GM10248 (cell line): ENCODE data around the gene GYS2.
"Not testable (repeated sequence)": the region's sequence is repeated elsewhere in the genome, so short reads cannot be mapped to it uniquely, and the experiment has no call there.

Experiments used
- CTCF ChIA-PET: fragments of 300-600 bp; sonication (Branson Sonifier 250); formaldehyde crosslinking; extraction: SDS; loops from one replicate; lab custom pipeline; 2021; ENCODE audit warnings: antibody characterized with exemption; lab: Yijun Ruan, JAX
- POLR2A ChIA-PET: fragments of 350-650 bp; sonication (Branson Sonifier 250); formaldehyde crosslinking; extraction: SDS; loops from one replicate; lab custom pipeline; 2020; ENCODE audit warnings: antibody characterized with exemption; lab: Yijun Ruan, JAX
- DNase-seq: peaks from one replicate; pipeline ENCODE4 v3.0.0; 2012; ENCODE audit errors: extremely low spot score
- CTCF ChIP-seq: IDR thresholded peaks from 2 replicates; pipeline ENCODE4 v1.5.1; 2012; ENCODE audit warnings: mild to moderate bottlenecking, low read depth; ENCODE audit errors: extremely low read depth, missing control alignments, control extremely low read depth

GYS2 gene

GRCh38 chr12:21585485-21585884 lies 19.2 kb downstream of the GYS2 start:
- no peak for TF ChIP-seq CTCF
- no peak for DNase-seq
- POLR2A ChIA-PET: no interaction called here
- CTCF ChIA-PET: no interaction called here

GRCh38 chr12:21584403-21585182 lies 20.1 kb downstream of the GYS2 start:
- CTCF ChIA-PET, POLR2A ChIA-PET, DNase-seq: not testable (repeated sequence)

- no peak for TF ChIP-seq CTCF
- POLR2A ChIA-PET: no interaction called here
- CTCF ChIA-PET: no interaction called here
- DNase-seq: no peak
Measured at GRCh38 chr12:21583587-21583986, 21.1 kb downstream of the GYS2 start.

- DNase-seq: no peak
- TF ChIP-seq CTCF: no peak
- POLR2A ChIA-PET: no interaction called here
- CTCF ChIA-PET: no interaction called here
Measured at GRCh38 chr12:21580748-21581516, 23.7 kb downstream of the GYS2 start.

- POLR2A ChIA-PET: no interaction called here
- TF ChIP-seq CTCF: no peak
- CTCF ChIA-PET: interaction anchor here (0.6 kb wide), 1 partner anchor 260 kb away, joined by 3 read pairs; no protein-coding TSS in a partner anchor
Measured at GRCh38 chr12:21577516-21577915, 27.1 kb downstream of the GYS2 start.

GRCh38 chr12:21576431-21576830 lies 28.2 kb downstream of the GYS2 start:
- no peak for DNase-seq
- TF ChIP-seq CTCF: no peak
- POLR2A ChIA-PET: no interaction called here
- CTCF ChIA-PET: no interaction called here

More at GRCh38 chr12:21577516-21577915, 27.1 kb downstream of the GYS2 start:
- DNase-seq: no peak
